Measurements from ENCODE around the gene RRAS2.

The RRAS2 gene

GRCh38 chr11:14312736-14313438 lies 46.1 kb downstream of the RRAS2 start:
- H3K4me1 ChIP-seq (ENCODE audit: control insufficient read depth, insufficient read depth, low read length): peaks cover 27% of the 10 kb centered on the region
- H3K36me3 ChIP-seq (ENCODE audit: control insufficient read depth, insufficient read depth, low read length): no peaks in the 10 kb centered on the region
- no peak overlapping the region for H3K4me3 ChIP-seq (ENCODE audit: low read depth, low read length)
- H3K9ac ChIP-seq (ENCODE audit: low read depth, low read length): no peak overlapping the region
- no peaks in the 10 kb centered on the region for H3K27me3 ChIP-seq (ENCODE audit: control insufficient read depth, insufficient read depth, low read length)
- no peaks in the 10 kb centered on the region for H3K9me3 ChIP-seq (ENCODE audit: control insufficient read depth, insufficient read depth, low read length)

GRCh38 chr11:14310679-14311078 lies 48.3 kb downstream of the RRAS2 start:
- no peaks in the 10 kb centered on the region for H3K36me3 ChIP-seq (ENCODE audit: control insufficient read depth, insufficient read depth, low read length)
- H3K4me3 ChIP-seq (ENCODE audit: low read depth, low read length): no peak overlapping the region
- peaks cover 27% of the 10 kb centered on the region for H3K4me1 ChIP-seq (ENCODE audit: control insufficient read depth, insufficient read depth, low read length)
- no peak overlapping the region for H3K9ac ChIP-seq (ENCODE audit: low read depth, low read length)
- no peaks in the 10 kb centered on the region for H3K9me3 ChIP-seq (ENCODE audit: control insufficient read depth, insufficient read depth, low read length)
- H3K27me3 ChIP-seq (ENCODE audit: control insufficient read depth, insufficient read depth, low read length): no peaks in the 10 kb centered on the region

GRCh38 chr11:14309425-14310192 lies 49.4 kb downstream of the RRAS2 start:
- no peak overlapping the region for H3K4me3 ChIP-seq (ENCODE audit: low read depth, low read length)
- no peaks in the 10 kb centered on the region for H3K9me3 ChIP-seq (ENCODE audit: control insufficient read depth, insufficient read depth, low read length)
- H3K9ac ChIP-seq (ENCODE audit: low read depth, low read length): no peak overlapping the region
- H3K4me1 ChIP-seq (ENCODE audit: control insufficient read depth, insufficient read depth, low read length): peaks cover 24% of the 10 kb centered on the region
- H3K27me3 ChIP-seq (ENCODE audit: control insufficient read depth, insufficient read depth, low read length): no peaks in the 10 kb centered on the region
- H3K36me3 ChIP-seq (ENCODE audit: control insufficient read depth, insufficient read depth, low read length): no peaks in the 10 kb centered on the region

GRCh38 chr11:14308897-14309387 lies 50.0 kb downstream of the RRAS2 start:
- Histone ChIP-seq H3K27me3 (ENCODE audit: control insufficient read depth, insufficient read depth, low read length) (no peaks in the 10 kb centered on the region), H3K9me3 (ENCODE audit: control insufficient read depth, insufficient read depth, low read length) (no peaks in the 10 kb centered on the region), H3K4me3 (ENCODE audit: low read depth, low read length) (no peak overlapping the region), H3K9ac (ENCODE audit: low read depth, low read length) (no peak overlapping the region), H3K4me1 (ENCODE audit: control insufficient read depth, insufficient read depth, low read length) (peaks cover 28% of the 10 kb centered on the region), H3K36me3 (ENCODE audit: control insufficient read depth, insufficient read depth, low read length) (no peaks in the 10 kb centered on the region)

GRCh38 chr11:14308114-14308896 lies 50.7 kb downstream of the RRAS2 start:
- H3K27me3 ChIP-seq (ENCODE audit: control insufficient read depth, insufficient read depth, low read length): no peaks in the 10 kb centered on the region
- no peaks in the 10 kb centered on the region for H3K36me3 ChIP-seq (ENCODE audit: control insufficient read depth, insufficient read depth, low read length)
- peaks cover 23% of the 10 kb centered on the region for H3K4me1 ChIP-seq (ENCODE audit: control insufficient read depth, insufficient read depth, low read length)
- H3K9ac ChIP-seq (ENCODE audit: low read depth, low read length): no peak overlapping the region
- no peaks in the 10 kb centered on the region for H3K9me3 ChIP-seq (ENCODE audit: control insufficient read depth, insufficient read depth, low read length)
- no peak overlapping the region for H3K4me3 ChIP-seq (ENCODE audit: low read depth, low read length)

GRCh38 chr11:14306481-14306880 lies 52.5 kb downstream of the RRAS2 start:
- H3K4me1 ChIP-seq (ENCODE audit: control insufficient read depth, insufficient read depth, low read length): peaks cover 22% of the 10 kb centered on the region
- no peaks in the 10 kb centered on the region for H3K9me3 ChIP-seq (ENCODE audit: control insufficient read depth, insufficient read depth, low read length)
- H3K4me3 ChIP-seq (ENCODE audit: low read depth, low read length): no peak overlapping the region
- no peaks in the 10 kb centered on the region for H3K27me3 ChIP-seq (ENCODE audit: control insufficient read depth, insufficient read depth, low read length)
- H3K36me3 ChIP-seq (ENCODE audit: control insufficient read depth, insufficient read depth, low read length): no peaks in the 10 kb centered on the region
- no peak overlapping the region for H3K9ac ChIP-seq (ENCODE audit: low read depth, low read length)

- Histone ChIP-seq H3K27me3 (ENCODE audit: control insufficient read depth, insufficient read depth, low read length) (no peaks in the 10 kb centered on the region), H3K9ac (ENCODE audit: low read depth, low read length) (no peak overlapping the region), H3K4me1 (ENCODE audit: control insufficient read depth, insufficient read depth, low read length) (peaks cover 28% of the 10 kb centered on the region), H3K4me3 (ENCODE audit: low read depth, low read length) (no peak overlapping the region), H3K9me3 (ENCODE audit: control insufficient read depth, insufficient read depth, low read length) (no peaks in the 10 kb centered on the region), H3K36me3 (ENCODE audit: control insufficient read depth, insufficient read depth, low read length) (no peaks in the 10 kb centered on the region)
Measured at GRCh38 chr11:14305649-14306048, 53.3 kb downstream of the RRAS2 start.

GRCh38 chr11:14304601-14305000 lies 54.4 kb downstream of the RRAS2 start:
- Histone ChIP-seq H3K9ac (ENCODE audit: low read depth, low read length) (no peak overlapping the region), H3K36me3 (ENCODE audit: control insufficient read depth, insufficient read depth, low read length) (no peaks in the 10 kb centered on the region), H3K9me3 (ENCODE audit: control insufficient read depth, insufficient read depth, low read length) (no peaks in the 10 kb centered on the region), H3K27me3 (ENCODE audit: control insufficient read depth, insufficient read depth, low read length) (no peaks in the 10 kb centered on the region), H3K4me3 (ENCODE audit: low read depth, low read length) (no peak overlapping the region), H3K4me1 (ENCODE audit: control insufficient read depth, insufficient read depth, low read length) (peaks cover 19% of the 10 kb centered on the region)

- Histone ChIP-seq H3K4me3 (ENCODE audit: low read depth, low read length) (no peak overlapping the region), H3K36me3 (ENCODE audit: control insufficient read depth, insufficient read depth, low read length) (no peaks in the 10 kb centered on the region), H3K27me3 (ENCODE audit: control insufficient read depth, insufficient read depth, low read length) (no peaks in the 10 kb centered on the region), H3K9ac (ENCODE audit: low read depth, low read length) (no peak overlapping the region), H3K9me3 (ENCODE audit: control insufficient read depth, insufficient read depth, low read length) (no peaks in the 10 kb centered on the region), H3K4me1 (ENCODE audit: control insufficient read depth, insufficient read depth, low read length) (peaks cover 36% of the 10 kb centered on the region)
Measured at GRCh38 chr11:14300661-14301304, 58.2 kb downstream of the RRAS2 start.

GRCh38 chr11:14299921-14300320 lies 59.1 kb downstream of the RRAS2 start:
- no peak overlapping the region for H3K9ac ChIP-seq (ENCODE audit: low read depth, low read length)
- no peaks in the 10 kb centered on the region for H3K36me3 ChIP-seq (ENCODE audit: control insufficient read depth, insufficient read depth, low read length)
- no peak overlapping the region for H3K4me3 ChIP-seq (ENCODE audit: low read depth, low read length)
- H3K27me3 ChIP-seq (ENCODE audit: control insufficient read depth, insufficient read depth, low read length): no peaks in the 10 kb centered on the region
- H3K9me3 ChIP-seq (ENCODE audit: control insufficient read depth, insufficient read depth, low read length): no peaks in the 10 kb centered on the region
- H3K4me1 ChIP-seq (ENCODE audit: control insufficient read depth, insufficient read depth, low read length): peaks cover 36% of the 10 kb centered on the region

GRCh38 chr11:14290422-14290821 lies 68.6 kb downstream of the RRAS2 start:
- no peak overlapping the region for H3K9ac ChIP-seq (ENCODE audit: low read depth, low read length)
- no peaks in the 10 kb centered on the region for H3K27me3 ChIP-seq (ENCODE audit: control insufficient read depth, insufficient read depth, low read length)
- no peaks in the 10 kb centered on the region for H3K4me1 ChIP-seq (ENCODE audit: control insufficient read depth, insufficient read depth, low read length)
- no peaks in the 10 kb centered on the region for H3K9me3 ChIP-seq (ENCODE audit: control insufficient read depth, insufficient read depth, low read length)
- peaks cover 3% of the 10 kb centered on the region for H3K36me3 ChIP-seq (ENCODE audit: control insufficient read depth, insufficient read depth, low read length)
- H3K4me3 ChIP-seq (ENCODE audit: low read depth, low read length): no peak overlapping the region

All from iPS-15b (cell line).